AG04449 (cell line): ENCODE measurements around the gene RIPK3.
"Not testable (repeated sequence)": the region's sequence is repeated elsewhere in the genome, so short reads cannot be mapped to it uniquely, and the experiment has no call there.

ENCODE experiments used
- CTCF ChIA-PET: fragments of 350-600 bp; formaldehyde crosslinking; extraction: SDS; loops from one replicate; lab custom pipeline; 2021; ENCODE audit warnings: antibody characterized with exemption; lab: Yijun Ruan, JAX
- POLR2A ChIA-PET: fragments of 400-600, 350-600 bp; formaldehyde crosslinking; extraction: SDS; loops from one replicate; lab custom pipeline; 2020; ENCODE audit warnings: antibody characterized with exemption, inconsistent platforms; lab: Yijun Ruan, JAX
- DNase-seq: peaks from one replicate; pipeline ENCODE4 v3.0.0-alpha.2; 2010; ENCODE audit warnings: low read depth, low spot score
- H3K4me3 ChIP-seq: 2 replicates; pipeline ENCODE4 v1.5.1; 2011; ENCODE audit warnings: low read depth, mild to moderate bottlenecking, control low read depth, low read length
- CTCF ChIP-seq: IDR thresholded peaks from one replicate; pipeline ENCODE4 v1.5.1; 2011; ENCODE audit warnings: mild to moderate bottlenecking, moderate library complexity, low read length, control low read depth, inconsistent platforms; ENCODE audit not compliant: insufficient read depth; ENCODE audit errors: missing control alignments

The RIPK3 gene

GRCh38 chr14:24363401-24363800 is 23.6 kb upstream of the RIPK3 start:
- POLR2A ChIA-PET, result no interaction called here
- CTCF ChIA-PET, result interaction anchor here (0.7 to 7.5 kb wide), 7 partner anchors 12 to 73 kb away, joined by 3 to 79 read pairs (median 18); partner anchors contain the start of genes ADCY4, CBLN3, CIDEB and KHNYN
- no peak for TF ChIP-seq CTCF

GRCh38 chr14:24362241-24362960 is 22.6 kb upstream of the RIPK3 start:
- POLR2A ChIA-PET, result interaction anchor here (0.9 to 1.4 kb wide), 3 partner anchors 17 to 68 kb away, joined by 3 to 15 read pairs (median 6); partner anchors contain the start of genes CBLN3 and KHNYN
- H3K4me3 ChIP-seq, result no peak overlapping the region
- CTCF ChIA-PET, result interaction anchor here (0.8 to 7.5 kb wide), 18 partner anchors 11 to 79 kb away, joined by 3 to 79 read pairs (median 5); partner anchors contain the start of genes ADCY4, CBLN3, CIDEB and KHNYN
- peak; percentile 90 for DNase-seq
- no peak for TF ChIP-seq CTCF

More at GRCh38 chr14:24363401-24363800, 23.6 kb upstream of the RIPK3 start:
- H3K4me3 ChIP-seq, result no peak overlapping the region
- no peak for DNase-seq

- no peak overlapping the region for H3K4me3 ChIP-seq
- no peak for DNase-seq
- POLR2A ChIA-PET, result interaction anchor here (1.1 to 1.4 kb wide), 2 partner anchors 18 to 69 kb away, joined by 6 to 15 read pairs; partner anchors contain the start of genes CBLN3 and KHNYN
- CTCF ChIA-PET, result interaction anchor here (1.0 to 7.5 kb wide), 15 partner anchors 10 to 80 kb away, joined by 3 to 79 read pairs (median 5); partner anchors contain the start of genes ADCY4, CBLN3, CIDEB and KHNYN
- TF ChIP-seq CTCF, result no peak
Observed at GRCh38 chr14:24361326-24361725, 21.5 kb upstream of the RIPK3 start.

- CTCF ChIA-PET, result interaction anchor here (0.7 to 7.5 kb wide), 6 partner anchors 9 to 76 kb away, joined by 3 to 79 read pairs (median 22); partner anchors contain the start of genes ADCY4, CBLN3 and KHNYN
- no peak for DNase-seq
- no peak overlapping the region for H3K4me3 ChIP-seq
- POLR2A ChIA-PET, result no interaction called here
- TF ChIP-seq CTCF, result no peak
Observed at GRCh38 chr14:24360281-24360680, 20.5 kb upstream of the RIPK3 start.

- DNase-seq, result no peak
- no peak for TF ChIP-seq CTCF
- ChIA-PET POLR2A (interaction anchor here (2.3 kb wide), 1 partner anchor 10 kb away, joined by 7 read pairs; no protein-coding TSS in a partner anchor), CTCF (interaction anchor here (0.8 to 3.2 kb wide), 6 partner anchors 10 to 81 kb away, joined by 3 to 16 read pairs (median 4); partner anchors contain the start of genes ADCY4, KHNYN and LTB4R2)
- no peak overlapping the region for H3K4me3 ChIP-seq
Observed at GRCh38 chr14:24356208-24356607, 16.4 kb upstream of the RIPK3 start.

- DNase-seq, result no peak
- CTCF ChIA-PET, result interaction anchor here (1.1 to 2.9 kb wide), 3 partner anchors 11 to 82 kb away, joined by 3 to 16 read pairs (median 9); no protein-coding TSS in a partner anchor
- POLR2A ChIA-PET, result no interaction called here
- no peak overlapping the region for H3K4me3 ChIP-seq
- TF ChIP-seq CTCF, result no peak
Observed at GRCh38 chr14:24355009-24355408, 15.2 kb upstream of the RIPK3 start.

- POLR2A ChIA-PET, H3K4me3 ChIP-seq, DNase-seq: not testable (repeated sequence)
- CTCF ChIA-PET, result interaction anchor here (0.6 to 1.6 kb wide), 5 partner anchors 11 to 82 kb away, joined by 3 to 9 read pairs (median 4); partner anchors contain the start of gene CIDEB
Observed at GRCh38 chr14:24354482-24354825, 14.7 kb upstream of the RIPK3 start.
